GM19397 (cell line): Measurements from ENCODE around the gene BCAS1.

Source experiments
- ATAC-seq: cut with Tn5 transposase; IDR thresholded peaks from one replicate; pipeline ENCODE4 v1.9.1; 2021; ENCODE audit warnings: mild to moderate bottlenecking, moderate library complexity; ENCODE audit not compliant: unreplicated experiment

Gene BCAS1

DNA sequence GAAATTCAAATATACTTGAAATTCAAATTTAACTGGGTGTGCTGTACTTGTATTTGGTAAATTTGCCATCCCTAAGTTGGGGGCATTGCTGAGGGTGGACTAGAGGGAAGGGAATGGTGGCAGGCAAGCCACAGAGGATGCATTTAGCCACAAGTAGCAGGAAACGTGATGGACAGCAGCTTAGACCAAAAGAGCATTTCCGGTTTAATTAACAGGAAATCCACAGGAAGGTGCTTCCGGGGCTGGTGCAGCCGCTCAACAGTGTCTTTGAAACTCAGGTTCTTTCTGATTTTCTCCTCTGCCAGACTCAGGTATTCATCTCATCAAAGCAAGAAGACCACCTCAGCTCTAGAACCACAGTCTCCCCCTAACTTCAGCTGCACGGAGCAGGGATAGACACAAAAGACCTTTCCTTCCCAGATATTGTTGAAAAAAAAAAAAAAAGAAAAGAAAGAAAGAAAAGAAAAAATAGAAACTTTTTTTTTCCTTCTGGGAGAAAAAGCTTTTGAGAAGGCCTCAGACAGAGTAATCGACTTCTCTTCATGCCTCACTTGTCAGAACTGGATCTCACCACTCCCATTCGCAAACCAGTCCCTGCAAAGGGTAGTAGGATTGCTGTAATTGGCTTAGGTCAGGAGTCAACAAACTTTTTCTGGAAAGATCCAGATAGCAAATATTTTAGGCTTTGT is 8.0 kb upstream of the BCAS1 start:
- ATAC-seq: peak; percentile 61

DNA sequence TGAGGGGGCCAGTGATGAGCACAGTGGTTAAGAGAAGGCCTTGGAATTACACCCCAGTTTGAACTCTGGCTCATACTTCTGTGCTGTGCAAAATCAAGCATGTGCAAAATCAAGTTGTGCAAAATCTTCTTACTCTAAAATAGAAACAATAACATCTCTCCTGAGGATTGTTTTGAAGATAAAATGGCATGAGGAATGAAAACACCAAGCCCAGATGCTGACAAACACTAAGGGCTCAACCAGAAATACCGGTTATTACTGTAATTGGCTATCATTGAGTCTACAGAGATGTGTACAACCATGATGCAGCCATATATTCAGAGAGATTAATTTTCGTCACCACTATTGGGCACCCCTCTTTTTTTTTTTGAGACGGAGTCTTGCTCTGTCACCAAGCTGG is 5.9 kb upstream of the BCAS1 start:
- no peak for ATAC-seq

DNA sequence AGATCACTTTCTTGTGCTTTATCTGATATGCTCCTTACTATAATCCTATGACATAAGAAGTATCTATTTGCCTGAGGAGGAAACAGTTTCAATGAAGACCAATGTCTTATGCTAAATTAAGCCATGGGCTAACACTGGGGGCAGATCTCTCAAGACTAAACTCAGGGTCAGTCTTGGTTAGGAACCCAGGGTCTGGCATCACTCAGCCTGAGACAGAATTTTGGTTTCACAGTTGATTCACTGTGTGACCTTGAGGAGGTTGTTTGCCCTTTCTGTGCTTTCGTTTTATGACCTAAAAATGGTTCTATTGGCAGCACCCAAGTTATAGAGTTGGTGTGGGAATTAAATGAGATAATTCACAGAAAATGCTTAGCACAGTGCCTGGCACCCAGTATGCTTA is 4.9 kb upstream of the BCAS1 start:
- ATAC-seq: no peak

DNA sequence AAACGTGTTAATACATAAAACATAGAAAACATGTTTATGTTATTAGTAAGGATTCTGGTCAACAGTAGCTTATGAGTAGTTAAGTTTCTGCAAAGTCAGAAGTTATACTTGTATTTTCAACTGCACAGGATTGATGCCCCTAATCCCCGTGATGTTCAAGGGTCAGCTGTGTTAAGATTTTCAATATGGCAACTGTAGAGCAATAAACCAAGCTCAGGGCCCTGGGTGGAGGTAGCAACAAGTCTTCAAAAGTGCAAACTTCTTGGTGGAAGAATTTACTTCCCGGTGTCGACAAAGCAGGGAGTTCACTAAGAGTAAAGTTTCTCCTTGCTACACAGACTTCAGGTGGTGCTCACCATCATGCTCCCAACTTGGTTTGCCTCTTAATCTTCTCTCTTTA is 4.1 kb upstream of the BCAS1 start:
- ATAC-seq: no peak

DNA sequence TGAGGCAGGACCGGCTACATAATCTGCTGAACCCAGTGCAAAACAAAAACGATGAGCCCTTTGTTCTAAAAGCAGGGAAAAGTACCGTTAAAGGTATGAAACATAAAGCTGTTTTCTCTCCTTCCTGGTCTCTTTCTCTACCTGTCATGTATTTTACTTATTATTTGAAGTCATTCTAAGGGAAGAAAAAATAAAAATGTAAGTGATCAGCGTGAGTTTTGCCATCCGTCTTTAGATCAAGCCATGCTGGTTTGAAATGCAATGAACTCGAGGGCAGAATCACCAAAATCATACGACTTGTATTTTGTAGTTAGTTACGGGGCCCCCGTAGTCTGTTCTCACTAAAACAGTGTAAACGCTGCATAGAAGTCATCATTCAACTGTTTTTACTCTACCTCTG is 2.9 kb upstream of the BCAS1 start:
- no peak for ATAC-seq

DNA sequence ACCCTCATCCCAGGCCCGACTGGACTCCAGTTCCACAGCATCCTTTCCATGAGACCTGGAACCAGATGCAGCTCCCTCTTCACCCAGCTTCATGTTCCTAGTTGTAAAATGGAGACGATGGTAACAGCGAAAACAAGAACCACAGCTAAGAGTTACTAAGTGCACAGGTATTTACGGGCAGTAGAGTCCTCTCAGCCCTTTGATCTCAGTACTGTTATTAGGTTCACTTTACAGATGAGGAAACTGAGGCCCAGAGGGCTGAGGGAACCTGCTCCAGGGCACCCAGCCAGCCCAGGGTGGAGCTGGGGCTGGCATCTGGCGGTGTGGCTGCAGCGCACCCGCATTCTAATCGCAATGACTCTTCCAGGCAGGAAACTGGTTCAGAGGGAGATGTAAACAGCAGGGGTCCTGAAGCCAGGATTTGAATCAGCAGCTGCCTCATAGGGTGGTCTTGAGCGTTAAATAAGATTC is 858 bp downstream of the BCAS1 start:
- no peak for ATAC-seq

DNA sequence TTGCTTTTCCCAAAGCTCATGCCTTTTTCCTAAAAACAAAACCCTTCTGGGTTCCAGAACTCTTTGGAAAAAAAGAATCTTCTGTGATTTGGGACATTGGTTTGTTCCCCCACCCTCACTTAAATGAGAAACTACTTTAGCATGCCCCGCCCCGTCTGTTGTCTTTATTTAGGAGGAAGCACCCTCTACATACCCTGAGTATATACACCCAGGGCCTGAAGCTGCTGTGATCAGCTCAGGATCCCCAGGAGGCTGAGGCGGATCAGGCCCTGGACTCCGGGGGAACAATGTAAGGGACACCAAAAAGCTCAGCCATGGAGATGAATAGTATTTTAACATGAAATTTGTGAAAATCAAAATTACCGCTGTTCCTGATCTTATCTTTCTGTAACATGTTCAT is 1.4 kb downstream of the BCAS1 start:
- no peak for ATAC-seq

DNA sequence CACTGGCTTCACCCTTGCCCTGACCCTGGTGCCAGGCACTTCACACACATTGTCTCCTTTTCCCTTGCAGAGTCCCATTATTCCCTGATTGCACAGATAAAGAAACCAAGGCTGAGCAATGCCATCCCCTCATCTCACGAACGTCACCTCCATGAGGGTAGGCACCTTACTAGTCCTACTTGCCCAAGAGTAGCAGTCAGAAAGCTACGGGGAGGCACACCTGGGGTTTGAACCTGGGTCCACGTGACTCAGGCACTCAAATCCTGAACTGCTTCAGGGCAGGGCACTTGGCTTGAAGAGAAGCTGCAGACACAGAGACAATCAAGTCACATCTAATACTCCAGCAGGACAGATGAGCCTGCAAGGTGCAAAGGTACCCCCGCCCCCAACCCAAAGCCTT is 1.9 kb downstream of the BCAS1 start:
- ATAC-seq: no peak

DNA sequence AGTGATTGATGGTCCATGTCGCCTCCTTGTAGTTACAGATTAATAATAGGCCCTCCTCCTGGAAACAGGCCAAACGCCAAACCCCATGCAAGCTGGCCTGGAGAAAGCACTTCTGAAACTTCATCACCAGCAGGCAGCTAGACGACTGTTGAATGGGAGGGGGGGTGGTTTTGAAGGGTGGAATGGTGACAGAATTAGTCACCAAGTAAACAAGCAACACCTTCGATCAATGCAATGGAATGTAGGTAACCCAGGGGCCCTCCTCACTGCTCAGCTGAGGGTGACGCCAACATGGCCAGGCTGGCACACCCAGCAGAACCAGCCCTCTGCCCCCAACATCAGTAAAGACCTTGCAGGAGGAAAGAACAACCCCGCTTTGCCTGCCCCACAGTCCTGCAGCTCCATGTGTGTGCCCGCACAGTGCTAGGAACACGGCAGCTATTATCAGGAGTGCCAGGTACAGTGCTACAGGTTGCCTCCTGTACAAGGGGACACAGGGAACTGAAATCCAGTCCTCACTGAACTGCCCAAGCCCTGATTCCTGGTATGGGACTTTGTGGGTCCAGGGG is 2.7 kb downstream of the BCAS1 start:
- ATAC-seq: peak; percentile 56

DNA sequence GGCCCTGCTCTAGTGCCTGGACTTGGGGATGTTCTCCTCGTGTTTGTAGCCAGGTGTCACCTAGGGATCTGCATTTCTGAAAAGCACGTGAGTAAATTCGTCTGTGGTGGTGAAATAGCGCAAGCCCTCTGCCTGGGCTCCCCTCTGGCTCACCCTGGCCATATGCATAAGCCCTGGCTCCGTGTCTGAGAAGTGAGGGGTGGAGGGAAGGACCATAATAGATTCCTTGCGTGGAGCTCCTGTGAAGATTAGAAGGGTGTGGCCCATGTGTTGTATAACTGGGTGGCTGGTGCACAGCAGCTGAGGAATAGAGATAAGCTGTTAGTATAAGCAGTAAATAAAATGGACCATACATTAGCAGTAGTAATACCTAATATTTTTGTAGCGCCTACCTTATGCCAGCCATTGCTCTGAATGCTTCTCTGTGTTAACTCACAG is 4.8 kb downstream of the BCAS1 start:
- ATAC-seq: no peak

DNA sequence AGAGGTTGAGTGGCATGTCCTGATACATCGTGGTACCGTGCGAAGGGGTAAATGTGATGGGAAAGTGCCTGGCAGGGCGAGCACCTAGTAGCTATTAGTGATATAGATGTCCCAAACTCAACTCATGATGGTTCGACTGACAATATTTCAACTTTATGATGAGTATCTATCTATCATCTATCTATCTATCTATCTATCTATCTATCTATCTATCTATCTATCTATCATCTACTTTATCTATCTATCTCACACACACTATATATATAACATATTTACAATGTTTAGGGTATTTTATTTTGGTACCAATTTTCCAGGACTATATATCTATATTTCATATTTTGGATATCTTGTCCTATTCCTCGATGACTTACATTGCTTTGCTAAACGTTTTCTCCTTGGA is 5.5 kb downstream of the BCAS1 start:
- no peak for ATAC-seq

DNA sequence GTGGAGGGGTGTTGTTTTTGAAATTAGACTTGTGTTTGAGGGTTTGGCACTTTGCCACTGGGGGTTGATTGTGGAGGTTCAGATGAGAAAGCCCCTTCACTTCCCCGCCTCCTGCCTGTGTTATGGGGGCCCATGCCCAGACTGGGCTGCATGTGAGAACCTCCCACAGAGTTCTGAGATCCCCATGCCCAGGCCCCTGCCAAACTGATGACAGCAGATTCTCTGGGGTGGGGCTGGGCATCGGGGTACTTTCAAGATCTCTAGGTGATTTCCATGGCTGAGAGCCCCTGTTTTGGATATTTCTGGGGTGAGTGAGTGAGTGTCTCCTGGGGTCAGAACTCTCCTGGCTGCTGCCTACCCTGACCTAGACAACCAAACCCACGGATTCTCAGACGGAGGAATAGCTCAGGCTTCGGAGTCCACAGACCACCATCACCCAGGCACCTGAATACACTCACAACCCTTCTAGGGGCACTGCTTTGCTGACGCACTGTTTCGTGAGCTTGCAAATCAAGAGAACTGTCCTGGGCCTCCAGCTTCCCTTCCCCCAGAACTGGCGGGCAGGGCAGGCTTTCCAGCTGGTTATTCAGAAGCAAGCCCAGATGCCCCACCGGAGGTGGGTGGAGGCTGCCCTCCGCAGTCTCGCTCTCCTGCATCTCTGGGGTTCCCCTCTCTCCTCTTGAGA is 6.3 kb downstream of the BCAS1 start:
- ATAC-seq: peak; percentile 38

DNA sequence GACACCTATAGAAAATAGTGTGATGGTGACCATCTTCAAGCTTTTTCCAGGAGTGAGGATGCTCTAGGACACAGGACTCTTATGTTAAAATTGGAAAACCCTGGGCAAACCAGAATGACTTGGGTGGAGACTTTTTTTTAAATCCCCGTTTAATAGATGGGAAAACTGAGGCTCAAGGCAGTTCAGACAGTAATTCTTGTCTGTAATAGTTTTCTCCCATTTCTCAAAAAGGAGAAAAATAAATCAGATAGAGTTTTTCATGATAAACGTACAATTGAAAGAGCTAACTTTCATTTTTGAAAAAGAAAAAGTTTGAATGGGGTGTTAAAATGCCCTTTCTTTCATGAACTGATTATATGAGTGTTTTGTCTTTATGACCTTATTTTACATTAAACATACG is 6.8 kb downstream of the BCAS1 start:
- ATAC-seq: no peak

DNA sequence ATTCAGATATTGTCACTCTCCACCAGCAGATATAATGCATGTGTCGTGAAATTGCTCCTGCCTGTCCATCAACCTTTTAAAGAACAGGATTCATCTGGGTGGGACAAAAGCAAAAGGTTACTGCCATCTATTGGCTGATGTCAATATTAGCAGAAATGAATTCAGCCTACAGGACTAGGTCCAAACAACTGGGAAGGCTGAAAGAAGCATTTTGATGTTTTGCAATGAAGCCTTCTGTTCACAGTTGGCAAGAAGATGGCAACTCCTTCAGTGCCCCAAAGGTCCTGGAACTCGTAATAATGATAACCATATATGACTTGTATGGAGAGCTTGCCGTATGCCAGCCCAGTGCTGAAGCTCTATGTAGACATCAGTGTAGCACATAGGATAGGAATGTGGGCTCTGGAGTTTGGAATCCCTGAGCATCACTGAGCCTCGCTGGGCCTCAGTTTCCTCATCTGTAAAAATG is 7.5 kb downstream of the BCAS1 start:
- ATAC-seq: no peak

DNA sequence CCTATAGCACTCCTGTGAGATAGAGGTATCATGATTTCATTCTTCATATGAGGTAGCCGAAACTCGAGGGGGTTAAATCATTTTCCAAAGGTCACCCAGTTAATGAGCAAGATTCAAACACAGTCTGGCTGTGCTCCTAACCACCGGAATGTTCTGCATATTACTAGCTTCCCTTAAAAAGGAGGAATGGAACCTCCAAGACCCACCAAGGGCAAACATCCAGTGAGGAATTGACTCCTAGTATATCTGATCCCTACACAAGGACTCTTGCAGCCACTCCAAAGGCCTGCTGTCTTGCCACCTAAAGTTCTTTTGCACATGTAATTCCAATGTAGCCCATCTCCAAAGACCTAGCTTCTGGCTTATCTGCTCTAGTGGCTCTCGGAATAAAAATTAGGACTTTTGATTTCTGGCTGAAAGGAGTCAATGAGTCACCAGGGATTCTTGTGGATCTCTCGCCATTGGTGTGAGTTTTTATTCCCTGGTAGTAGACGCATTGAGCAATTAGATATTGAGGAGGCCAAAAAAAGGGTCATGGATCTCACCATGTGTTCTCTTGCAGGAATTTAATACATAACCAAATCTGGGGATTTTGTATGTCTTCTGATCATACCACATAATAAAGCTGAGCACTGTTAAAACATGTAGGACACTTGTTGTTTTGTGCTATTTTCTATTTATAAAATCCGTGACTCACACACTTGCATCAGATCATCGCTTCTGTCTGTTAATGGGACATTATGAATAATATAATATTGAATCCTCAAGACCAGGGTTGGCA is 9.1 kb downstream of the BCAS1 start:
- ATAC-seq: no peak

DNA sequence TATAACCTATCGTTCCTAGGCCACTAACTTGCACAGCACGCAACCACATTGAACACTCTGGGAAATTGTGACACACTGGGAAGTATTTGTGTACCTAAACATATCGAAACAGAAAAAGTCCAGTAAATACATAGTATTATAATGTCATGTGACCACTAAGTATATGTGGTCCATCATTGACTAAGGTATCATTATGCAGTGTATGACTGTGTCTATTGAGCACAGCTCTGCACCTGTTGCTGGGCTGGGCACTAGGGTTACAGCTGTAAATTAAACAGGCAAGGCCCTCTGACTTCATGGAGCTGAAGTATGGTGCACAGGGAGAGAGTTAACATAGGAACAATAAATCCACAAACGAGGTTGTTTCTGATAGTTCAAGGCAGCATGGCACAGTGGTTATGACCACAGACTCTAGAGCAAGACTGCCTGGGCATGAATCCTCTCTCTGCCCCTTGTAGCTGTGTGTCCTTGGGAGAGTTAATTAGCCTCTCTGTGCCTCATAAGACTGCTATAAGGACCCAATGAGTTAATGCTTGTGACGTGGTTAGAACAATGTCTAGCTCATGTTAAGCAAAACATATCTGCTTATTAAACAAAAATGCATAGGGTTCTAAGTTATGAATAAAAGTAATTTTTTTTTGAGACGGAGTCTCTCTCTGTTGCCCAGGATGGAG is 10.6 kb downstream of the BCAS1 start:
- ATAC-seq: no peak

DNA sequence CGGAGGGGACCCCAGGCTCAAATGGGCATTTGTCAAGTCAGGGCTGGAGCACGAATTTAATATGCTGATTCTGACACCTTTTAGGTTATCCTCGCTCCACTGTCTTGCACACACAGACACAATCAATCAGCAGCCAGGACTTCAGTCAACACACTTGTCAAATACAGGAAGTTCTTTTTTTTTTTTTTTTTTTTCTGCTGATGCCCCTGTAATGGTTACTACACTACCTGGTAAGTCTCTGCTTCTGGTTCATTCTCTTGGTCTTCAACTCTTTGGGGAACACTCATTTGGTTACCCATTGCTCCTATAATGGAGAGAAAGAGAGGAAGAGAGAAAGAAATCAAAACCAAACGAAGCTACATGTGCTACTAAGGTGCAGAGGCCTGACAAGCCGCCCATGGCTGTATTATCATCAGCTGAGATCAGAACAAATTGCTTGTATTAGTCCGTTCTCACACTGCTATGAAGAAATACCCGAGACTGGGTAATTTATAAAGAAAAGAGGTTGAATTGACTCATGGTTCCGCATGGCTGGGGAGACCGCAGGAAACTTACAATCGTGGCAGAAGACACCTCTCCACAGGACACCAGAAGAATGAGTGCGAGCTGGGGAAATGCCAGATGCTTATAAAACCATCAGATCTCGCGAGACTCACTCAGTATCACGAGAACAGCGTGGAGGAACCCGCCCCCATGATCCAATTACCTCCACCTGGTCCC is 11.8 kb downstream of the BCAS1 start:
- ATAC-seq: peak; percentile 52

DNA sequence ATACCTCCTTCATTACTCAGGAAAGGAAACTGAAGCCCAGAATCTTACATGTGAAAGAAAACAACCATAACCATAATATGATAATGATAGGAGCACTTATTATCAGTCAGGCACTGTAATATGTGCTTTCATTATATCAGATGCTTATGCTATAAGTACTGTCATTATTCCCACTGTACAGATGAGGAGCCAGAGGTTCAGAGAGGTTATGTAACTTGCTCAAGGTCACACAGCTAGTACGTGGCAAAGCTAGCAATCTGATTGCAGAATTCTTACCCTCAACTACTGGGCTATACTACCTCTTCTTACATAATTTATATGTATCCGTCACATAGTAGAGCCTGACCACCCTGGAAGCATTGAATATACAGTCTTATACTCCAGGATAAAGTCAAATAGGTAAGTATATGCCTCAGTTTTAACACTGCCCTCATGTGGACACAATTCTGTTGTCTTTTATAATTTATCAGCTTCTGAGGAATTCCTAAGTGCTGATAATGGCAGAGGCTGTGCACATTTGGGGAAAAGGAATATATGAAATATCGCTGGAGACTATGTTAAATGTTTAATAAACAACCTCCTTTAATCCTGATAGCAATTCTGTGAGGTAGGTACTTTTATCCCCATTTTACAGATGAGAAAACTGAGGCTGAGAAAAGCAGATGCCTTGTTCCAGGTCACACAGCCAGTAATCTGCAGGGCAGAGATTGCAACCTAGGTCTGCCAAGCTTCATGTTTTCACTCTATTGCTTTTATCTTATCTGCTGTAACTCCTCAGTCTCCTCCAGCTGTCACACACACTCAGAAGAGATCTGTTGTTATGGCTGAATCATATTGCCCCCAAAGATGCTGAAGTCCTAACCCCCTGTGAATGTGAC is 13.4 kb downstream of the BCAS1 start:
- ATAC-seq: no peak

DNA sequence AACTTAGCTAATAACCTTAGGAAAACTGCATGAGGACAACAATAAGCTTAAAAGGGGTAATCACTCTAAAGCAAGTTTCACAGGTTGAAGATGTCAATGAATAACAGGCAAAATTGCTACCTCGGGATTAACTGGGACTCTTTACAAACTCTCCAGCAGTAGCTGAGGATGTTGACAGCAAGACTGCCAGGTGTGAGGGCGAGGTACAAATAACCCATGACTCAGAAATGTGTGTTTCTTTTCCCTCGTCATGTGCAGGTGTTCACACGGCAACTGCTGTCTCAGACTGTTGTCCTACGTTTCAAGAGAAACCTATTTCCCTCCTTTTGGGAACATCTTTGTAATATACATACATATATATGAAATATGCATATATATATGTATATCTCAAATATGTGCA is 15.9 kb downstream of the BCAS1 start:
- no peak for ATAC-seq
